CD4-positive, alpha-beta T cell treated with Interleukin-6 at 100 ng/mL for 8 hours (primary cell): Measurements from ENCODE around the gene GIT1.

Experiments used
- DNase-seq: peaks from one replicate; pipeline ENCODE4 v3.0.0-alpha.2; 2020; ENCODE audit warnings: mixed read lengths, low spot score

The GIT1 gene

GRCh38 chr17:29593591-29594518, 4.4 kb upstream of the GIT1 start:
- no peak for DNase-seq

DNA sequence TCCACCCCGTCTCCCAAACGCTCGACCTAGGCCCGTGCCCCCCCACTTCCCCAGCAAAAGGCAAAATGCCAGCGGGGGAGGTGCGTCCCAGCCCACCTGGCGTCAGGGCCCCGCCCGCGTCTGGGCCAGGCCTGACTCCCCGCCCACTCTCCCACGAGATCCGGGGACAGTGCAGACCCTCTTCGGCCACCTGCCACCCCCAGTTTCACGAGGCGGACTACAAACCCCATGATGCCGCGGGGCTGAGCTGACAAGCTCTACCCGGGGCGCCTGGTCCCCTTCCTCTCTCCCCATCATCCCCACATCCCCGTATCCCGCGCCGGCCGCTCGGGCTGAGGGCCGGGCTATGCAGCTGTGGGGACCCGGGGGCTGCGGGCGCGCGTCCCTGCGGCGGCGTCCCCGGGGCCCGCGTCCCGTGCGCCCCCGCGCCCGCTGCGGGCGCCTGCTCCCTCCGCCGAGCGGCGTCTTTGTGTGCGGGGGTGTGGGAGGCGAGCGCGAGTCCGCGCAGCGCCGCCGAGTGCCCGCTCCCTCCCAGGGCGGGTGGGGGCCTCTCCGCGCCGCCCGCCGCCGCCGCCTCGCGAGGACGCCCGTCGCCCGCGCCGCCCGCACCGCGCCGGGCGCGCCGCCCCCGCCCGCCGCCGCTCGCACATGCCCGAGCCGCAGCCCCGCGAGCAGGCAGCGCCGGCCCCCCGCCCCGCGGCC, 3.6 kb upstream of the GIT1 start, which contains the start of gene ANKRD13B:
TSS of gene ANKRD13B (plus strand) at position 283 of the 702 bp plus-strand sequence. CDS start 490 bp downstream, outside the sequence.
- no peak for DNase-seq

DNA sequence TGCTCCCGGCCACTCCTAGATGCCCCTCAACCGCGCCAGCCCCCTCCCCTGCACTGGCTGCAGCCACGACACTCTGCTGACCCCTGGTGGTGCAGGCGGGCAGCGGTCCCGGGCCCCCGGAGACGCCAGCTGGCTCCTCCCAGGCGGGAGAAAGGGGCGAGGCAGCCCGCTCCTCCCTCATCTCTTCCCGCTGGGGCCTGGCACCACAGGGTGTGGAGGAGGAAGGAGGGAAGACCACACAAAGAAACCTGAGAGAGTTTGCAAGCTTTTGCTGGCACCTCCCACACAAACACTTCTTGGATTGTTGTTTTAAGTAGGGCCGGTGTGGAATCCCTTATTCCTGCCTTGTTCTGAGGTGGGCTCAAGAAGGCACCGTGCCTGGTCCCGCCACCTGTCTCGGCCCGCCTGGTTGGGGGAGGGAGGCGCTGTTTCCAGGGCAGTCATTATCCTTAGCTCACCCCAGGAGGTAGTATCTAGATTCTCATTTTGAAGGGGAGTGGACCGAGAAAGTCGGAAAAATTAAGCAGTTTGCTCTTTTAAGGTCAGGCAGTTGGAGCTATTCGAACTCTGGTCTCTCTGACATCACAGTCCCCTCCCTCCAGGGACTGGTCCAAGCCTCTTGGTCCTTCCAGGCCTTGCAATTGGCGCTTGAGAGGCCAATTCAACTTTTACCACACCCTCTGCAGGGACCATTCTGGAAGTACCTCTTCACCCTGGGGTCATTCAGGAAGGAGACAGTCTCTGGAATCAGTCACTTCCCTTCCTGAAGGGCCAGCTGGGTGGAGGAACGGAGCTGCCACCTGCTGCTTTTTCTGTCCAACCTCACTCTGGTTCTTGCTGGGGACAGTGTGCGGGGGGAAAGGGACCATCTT, 2.5 kb upstream of the GIT1 start:
- DNase-seq = peak; percentile 76

DNA sequence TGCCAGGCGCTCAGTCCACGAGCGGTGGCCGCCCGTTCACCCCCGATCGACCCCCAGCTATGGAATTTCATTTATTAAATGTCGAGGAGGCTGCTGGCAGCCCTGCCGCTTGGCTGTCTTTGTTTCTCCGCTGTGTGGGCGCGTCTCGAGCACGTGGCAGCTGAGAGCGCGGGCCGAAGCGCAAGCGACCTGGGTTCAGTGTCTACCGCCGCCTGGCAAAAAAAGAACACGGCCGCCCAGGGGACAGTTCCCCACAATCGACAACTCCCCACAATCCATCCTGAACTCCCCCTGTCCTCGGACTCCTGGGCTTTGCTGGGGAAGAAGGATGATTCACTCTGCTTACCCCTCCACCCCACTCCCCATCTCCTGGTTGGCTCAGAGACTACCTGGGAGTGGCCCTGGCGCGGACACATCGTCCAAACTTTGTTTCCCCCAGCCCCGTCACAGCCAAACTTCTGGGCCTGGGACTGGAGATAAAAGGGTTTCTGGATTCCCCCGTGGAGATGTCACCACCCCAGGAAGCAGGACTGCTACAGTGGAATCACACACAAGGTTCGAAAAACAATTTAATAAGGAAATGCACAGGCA, 1.8 kb upstream of the GIT1 start:
- no peak for DNase-seq

DNA sequence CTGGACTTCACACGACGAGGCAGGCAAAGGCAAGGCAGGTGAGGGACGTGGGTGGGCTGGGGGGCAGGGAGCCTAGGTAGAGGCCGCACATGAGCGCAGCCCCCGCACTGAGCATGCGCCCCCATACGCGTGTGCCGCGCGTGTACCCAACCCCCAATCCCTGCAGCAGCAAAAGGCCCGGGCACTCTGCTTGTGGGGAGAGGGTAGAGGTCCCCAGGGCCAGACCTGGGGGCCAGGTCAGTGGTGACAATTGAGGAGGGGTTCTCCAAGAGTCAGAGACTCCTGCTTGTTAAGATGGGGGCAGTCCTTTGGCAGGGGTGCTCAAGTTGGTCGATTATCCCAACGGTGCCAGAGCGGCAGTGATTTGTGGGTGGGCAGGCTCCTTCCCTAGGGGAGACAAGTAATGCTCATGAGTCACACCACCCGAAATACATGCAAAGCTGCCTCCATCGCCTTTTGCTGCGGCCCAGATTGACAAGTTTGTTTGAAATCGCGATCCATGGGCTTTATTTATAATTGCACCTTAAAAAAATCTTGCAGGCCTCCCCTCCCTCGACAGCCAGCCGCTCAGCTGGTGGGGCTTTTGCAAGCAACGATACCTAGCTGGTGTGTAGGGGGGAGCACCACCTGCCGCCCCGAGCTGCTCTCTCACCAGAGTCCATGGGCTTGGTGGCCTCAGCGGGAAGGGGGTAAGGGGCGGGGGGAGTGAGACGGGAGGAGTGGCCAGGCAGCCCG, 1.1 kb upstream of the GIT1 start:
- no peak for DNase-seq

GRCh38 chr17:29588562-29589411, 661 bp downstream of the GIT1 start:
- no peak for DNase-seq

- DNase-seq = no peak
Observed at GRCh38 chr17:29588017-29588561, 1.4 kb downstream of the GIT1 start.

DNA sequence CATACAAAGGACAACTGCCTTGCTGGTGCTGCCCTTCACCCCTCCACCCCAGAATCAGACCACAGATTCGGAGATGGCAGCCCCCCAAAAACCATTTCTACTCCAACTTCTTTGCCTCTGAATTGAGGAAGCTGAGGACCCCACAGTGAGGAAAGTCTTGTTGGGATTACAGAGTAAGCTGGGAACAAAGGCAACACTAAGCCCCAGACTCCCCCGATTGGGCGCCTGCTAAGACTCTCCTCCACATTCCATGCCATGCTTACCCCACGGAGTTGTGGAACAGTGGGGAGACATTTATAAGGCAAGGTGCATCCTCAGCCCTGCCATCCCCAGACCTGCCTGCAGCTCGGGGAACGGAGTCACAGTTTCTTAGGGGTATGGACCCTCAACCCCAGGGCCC, 1.9 kb downstream of the GIT1 start:
- DNase-seq = no peak

DNA sequence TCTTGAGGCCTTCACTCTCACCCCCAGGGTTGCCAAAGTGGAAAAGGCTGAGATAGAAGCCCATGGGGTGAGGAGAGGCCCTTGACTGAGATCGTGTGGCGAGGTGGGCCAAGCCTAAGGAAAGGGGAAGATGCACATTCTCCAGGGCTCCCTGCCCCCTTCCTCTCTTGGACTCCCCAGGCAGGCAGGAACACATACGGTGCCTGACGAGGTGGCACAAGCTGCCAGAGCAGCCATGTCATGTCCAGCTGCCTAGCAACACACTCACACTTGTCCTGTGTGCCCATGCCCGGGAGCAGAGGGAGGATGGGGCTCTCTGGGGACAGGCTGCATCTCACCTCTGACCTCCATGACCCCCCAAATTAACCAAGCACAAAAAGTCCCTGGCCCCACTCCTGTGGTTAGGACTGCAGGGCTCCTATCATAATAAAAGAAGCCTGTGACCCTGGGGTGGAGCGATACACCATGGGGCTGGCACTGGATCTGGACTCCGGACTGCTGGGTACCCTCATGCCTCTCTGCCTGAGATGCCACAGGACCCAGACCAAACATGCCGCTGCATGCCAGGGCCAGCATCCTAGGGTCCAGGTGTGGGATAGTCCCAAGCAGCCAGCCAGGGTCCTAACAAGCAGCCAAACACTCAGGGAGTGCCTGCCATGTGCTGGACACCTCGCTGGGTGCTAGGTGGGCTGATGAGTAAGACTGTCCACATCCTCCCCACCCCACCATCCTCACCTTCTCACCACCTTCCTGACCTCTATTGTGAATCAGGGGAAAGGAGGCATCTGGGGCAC, 2.6 kb downstream of the GIT1 start:
- no peak for DNase-seq

DNA sequence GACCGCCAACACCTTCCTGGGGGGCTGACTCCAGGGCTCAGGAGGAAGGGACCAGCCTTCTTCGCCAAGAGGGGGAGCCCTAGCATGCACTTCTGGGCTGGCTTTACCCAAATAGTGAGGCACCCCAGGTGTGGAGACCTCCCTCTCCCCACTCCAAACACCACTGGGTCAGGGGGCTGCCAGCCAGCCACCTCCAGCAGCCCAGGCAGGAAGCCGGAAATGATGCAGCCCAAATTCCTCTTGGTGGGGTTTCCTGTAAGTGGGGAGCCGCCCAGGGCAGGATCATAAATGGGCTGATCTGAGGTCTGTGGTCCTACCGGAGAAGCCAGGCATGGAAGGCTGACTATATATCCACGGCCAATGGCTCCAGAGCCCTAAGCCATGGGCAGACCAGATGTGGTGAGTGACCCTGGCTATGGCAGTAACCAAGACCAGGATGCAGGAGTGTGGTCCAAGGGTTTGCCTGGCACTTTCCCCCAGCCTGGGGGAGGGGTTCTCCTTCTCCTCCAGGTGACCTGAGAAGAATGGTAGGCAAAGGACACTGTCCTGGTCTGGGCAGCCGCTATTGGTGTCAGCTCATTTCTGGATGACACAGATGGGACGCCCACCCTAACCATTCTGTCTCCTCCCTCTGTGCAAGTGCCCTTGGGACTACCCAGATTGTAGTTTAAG, 4.2 kb downstream of the GIT1 start:
- DNase-seq = peak; percentile 38

DNA sequence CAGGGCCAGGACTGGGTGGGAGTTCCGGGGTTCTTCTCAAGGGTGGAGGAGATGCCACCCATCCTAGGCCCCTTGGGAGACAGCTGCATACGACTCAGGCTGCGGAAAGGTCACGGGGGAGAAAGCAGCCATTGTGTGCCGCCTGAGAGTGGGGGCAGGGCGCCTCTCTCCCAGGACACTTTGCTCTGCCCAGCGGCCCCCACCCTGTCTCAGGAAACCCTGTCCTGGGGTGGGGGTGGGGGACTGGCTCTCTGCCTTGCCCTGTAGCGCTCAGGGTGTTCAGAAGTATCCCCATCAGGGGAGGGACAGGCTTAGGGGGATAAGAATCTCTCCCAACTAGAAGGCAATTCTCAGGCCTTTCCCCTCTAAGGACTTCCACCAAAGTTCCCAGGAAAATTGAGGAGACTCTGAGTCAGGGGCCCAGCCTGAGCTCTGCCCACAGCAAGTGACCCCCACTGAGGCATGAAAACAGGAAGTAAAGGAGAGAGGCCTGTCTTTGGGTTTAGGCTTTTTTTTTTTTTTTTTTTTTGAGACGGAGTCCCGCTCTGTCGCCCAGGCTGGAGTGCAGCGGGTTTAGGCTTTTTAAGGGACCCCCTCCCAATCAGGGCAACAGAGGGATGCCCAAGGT, 4.9 kb downstream of the GIT1 start:
- no peak for DNase-seq

DNA sequence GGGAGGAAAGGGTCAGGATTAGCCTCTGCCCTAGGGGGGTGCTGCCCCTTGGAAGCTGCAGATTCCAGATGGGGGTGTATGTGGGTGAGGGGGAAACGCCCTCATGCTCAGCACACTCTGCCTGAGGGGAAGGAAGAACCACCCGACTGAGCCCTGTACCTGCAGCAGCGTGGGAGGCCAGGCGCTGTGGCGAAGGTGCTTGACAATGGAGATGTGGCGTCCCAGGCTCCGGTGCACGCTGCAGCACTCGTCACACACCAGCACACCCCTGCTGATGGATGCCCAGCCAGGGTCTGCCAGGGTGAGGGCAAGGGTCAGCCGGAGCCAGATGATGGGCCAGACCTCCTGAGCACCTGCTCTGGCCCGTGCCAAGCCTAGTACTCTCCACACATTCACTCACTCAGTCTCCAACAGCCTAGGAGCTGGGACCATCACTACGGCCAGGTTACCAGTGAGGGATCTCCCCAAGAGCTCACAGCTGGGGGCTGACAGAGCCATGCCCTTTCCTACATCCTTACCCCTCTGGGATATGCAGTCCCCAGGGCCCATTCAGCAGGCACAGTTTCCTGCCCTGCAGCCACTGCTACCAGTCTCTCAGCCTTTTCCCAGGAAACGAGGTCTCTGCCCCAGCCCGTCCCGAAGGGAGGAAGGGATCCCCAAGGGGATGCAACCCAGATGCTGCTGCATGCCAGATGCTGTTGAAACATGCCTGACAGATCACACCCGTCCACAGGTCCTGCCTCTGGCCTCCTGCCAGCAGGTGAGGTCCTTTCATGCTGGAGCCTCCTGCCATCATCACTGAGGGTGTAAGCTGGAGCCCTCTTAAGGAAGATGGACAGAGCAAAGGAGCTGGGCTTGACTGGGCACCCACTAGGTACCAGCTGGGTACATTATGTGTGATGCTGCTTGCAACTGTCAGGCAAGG, 5.9 kb downstream of the GIT1 start:
- DNase-seq = no peak

DNA sequence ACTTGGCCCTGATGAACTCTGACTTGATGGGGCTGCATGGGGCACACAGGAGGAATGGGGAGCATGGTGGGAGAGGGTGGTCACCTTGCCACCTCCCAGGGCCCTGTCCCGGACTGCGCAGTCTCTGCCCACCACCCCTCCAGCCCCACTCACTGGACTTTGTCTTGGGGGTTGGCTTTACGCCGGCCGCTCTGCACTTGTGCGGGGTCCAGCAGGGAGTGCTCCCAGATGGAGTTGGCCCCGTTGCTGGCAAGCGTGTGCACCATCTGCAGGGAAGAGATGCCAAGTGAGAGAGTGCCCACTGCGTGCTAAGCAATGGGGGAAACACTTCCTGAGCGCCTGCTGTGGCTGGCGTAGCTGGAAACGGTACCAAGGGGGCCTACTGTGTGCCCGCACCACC, 6.7 kb downstream of the GIT1 start:
- no peak for DNase-seq

DNA sequence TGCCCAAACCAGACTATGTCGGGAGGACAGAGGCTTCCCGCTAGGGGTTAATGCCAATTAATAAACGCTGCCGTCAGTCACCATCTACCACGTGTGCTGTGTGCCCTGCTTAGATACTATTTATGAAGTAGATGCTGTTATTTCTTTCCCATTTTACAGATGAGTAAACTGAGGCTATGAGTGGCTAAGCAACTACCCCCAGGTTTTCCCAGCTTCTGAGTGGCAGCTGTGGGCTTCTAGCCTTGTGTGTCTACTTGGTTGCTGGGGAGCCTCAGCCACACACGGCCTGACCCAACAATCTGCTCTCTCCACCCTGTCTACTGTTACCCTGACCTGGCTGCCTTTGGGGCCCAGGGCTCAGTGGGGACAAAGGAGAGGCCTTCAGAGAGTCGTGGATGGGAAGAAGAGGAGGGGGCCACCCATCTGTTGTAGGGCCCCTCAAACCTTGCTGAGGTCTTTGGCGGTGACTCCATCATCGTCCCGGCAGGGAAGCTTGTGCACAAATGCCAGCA, 7.1 kb downstream of the GIT1 start:
- DNase-seq = no peak

- DNase-seq = no peak
Observed at GRCh38 chr17:29581583-29582253, 7.7 kb downstream of the GIT1 start.
